Measurements from ENCODE around the gene DNAH8.

DNAH8 gene

GRCh38 chr6:39029156-39030011 is 314.3 kb downstream of the DNAH8 start:
- DNase-seq = no peak

GRCh38 chr6:39035681-39036080 is 320.6 kb downstream of the DNAH8 start:
- DNase-seq = no peak

GRCh38 chr6:39037082-39037508 is 322.0 kb downstream of the DNAH8 start:
- DNase-seq = no peak

GRCh38 chr6:39037707-39038106 is 322.6 kb downstream of the DNAH8 start:
- DNase-seq = no peak

GRCh38 chr6:39040080-39040673 is 325.1 kb downstream of the DNAH8 start:
- DNase-seq = no peak

- DNase-seq = no peak
These were observed 326.0 kb downstream of the DNAH8 start for GRCh38 chr6:39041072-39041471.

- DNase-seq = no peak
These were observed 328.7 kb downstream of the DNAH8 start for GRCh38 chr6:39043776-39044175.

- DNase-seq = no peak
These were observed 329.1 kb downstream of the DNAH8 start for GRCh38 chr6:39044181-39044580.

- DNase-seq = no peak
These were observed 332.6 kb downstream of the DNAH8 start for GRCh38 chr6:39047434-39048327.

- DNase-seq = no peak
These were observed 333.6 kb downstream of the DNAH8 start, which contains the start of gene GLP1R for GRCh38 chr6:39048481-39049399. Gene GLP1R, plus strand, starts transcription at chr6:39048781. Its CDS starts 60 bp downstream, at chr6:39048841.

GRCh38 chr6:39049575-39050283 is 334.6 kb downstream of the DNAH8 start:
- DNase-seq = no peak

GRCh38 chr6:39050453-39051112 is 335.5 kb downstream of the DNAH8 start:
- DNase-seq = no peak

GRCh38 chr6:39051399-39052122 is 336.4 kb downstream of the DNAH8 start:
- no peak for DNase-seq

- no peak for DNase-seq
These were observed 338.0 kb downstream of the DNAH8 start for GRCh38 chr6:39053016-39053624.

- no peak for DNase-seq
These were observed 338.9 kb downstream of the DNAH8 start for GRCh38 chr6:39053854-39054576.

- DNase-seq = no peak
These were observed 339.5 kb downstream of the DNAH8 start for GRCh38 chr6:39054577-39055142.

GRCh38 chr6:39055661-39056060 is 340.6 kb downstream of the DNAH8 start:
- no peak for DNase-seq

- DNase-seq = no peak
These were observed 341.1 kb downstream of the DNAH8 start for GRCh38 chr6:39056191-39056590.

- DNase-seq = no peak
These were observed 341.6 kb downstream of the DNAH8 start for GRCh38 chr6:39056681-39057080.

Data from fibroblast of skin of right biceps (primary cell).